Measurements from ENCODE around the gene PPIF. TPM values are rescaled to one million over a fixed set of nuclear protein-coding genes. Genes with fewer than 3 reads are reported as not detected.
"Not testable (repeated sequence)": the region's sequence is repeated elsewhere in the genome, so short reads cannot be mapped to it uniquely, and the experiment has no call there.

The PPIF gene
- total RNA-seq, 2 experiments from 2014 or later = 55.7 to 121 TPM

GRCh38 chr10:79335470-79336235 is 11.6 kb upstream of the PPIF start:
- Histone ChIP-seq H4K20me1 (ENCODE audit: insufficient read depth, low read length) (no peaks in the 10 kb centered on the region), H3K4me2 (ENCODE audit: low read length) (no peak overlapping the region), H3K9me3 (ENCODE audit: low read length) (no peaks in the 10 kb centered on the region), H2AFZ (ENCODE audit: low read length) (no peak overlapping the region), H3K79me2 (ENCODE audit: insufficient read depth, low read depth, low read length) (no peaks in the 10 kb centered on the region), H3K27ac (ENCODE audit: low read depth, low read length, poor library complexity, severe bottlenecking) (no peak overlapping the region), H3K4me1 (ENCODE audit: insufficient read depth, low read length, poor library complexity, severe bottlenecking) (no peaks in the 10 kb centered on the region), H3K9me2 (ENCODE audit: insufficient read depth, low read length) (no peaks in the 10 kb centered on the region), H3K4me3 (ENCODE audit: low read depth, low read length, poor library complexity, severe bottlenecking) (no peak overlapping the region), H3K36me3 (ENCODE audit: insufficient read depth, low read length) (no peaks in the 10 kb centered on the region)
- TF ChIP-seq EZH2phosphoT487 (IDR thresholded peaks at IDR 0.05; ENCODE audit: borderline replicate concordance, low read depth, low read length) (no peak), CTCF (conservative IDR thresholded peaks at IDR 0.05; ENCODE audit: low read length) (no peak)
- intact Hi-C loops (cut with micrococcal nuclease; ENCODE audit: unreplicated experiment) = no loop called here
- CTCF ChIA-PET (ENCODE audit: unreplicated experiment) = no interaction called here
- DNase-seq (ENCODE audit: low spot score) = no peak
- POLR2A ChIA-PET = interaction anchor here (0.7 to 1.7 kb wide), 2 partner anchors 10 to 261 kb away, joined by 4 to 5 read pairs; no protein-coding TSS in a partner anchor
- BruUV-seq (replicated peaks) = no TSS peak

GRCh38 chr10:79336276-79336675 is 11.0 kb upstream of the PPIF start:
- Histone ChIP-seq H3K4me3 (ENCODE audit: low read depth, low read length, poor library complexity, severe bottlenecking) (no peak overlapping the region), H3K36me3 (ENCODE audit: insufficient read depth, low read length) (no peaks in the 10 kb centered on the region), H2AFZ (ENCODE audit: low read length) (no peak overlapping the region), H3K27ac (ENCODE audit: low read depth, low read length, poor library complexity, severe bottlenecking) (no peak overlapping the region), H3K9me2 (ENCODE audit: insufficient read depth, low read length) (no peaks in the 10 kb centered on the region), H3K4me1 (ENCODE audit: insufficient read depth, low read length, poor library complexity, severe bottlenecking) (no peaks in the 10 kb centered on the region), H3K79me2 (ENCODE audit: insufficient read depth, low read depth, low read length) (no peaks in the 10 kb centered on the region), H3K4me2 (ENCODE audit: low read length) (no peak overlapping the region), H3K9me3 (ENCODE audit: low read length) (no peaks in the 10 kb centered on the region), H4K20me1 (ENCODE audit: insufficient read depth, low read length) (no peaks in the 10 kb centered on the region)
- TF ChIP-seq CTCF (conservative IDR thresholded peaks at IDR 0.05; ENCODE audit: low read length) = no peak
- no peak for TF ChIP-seq EZH2phosphoT487 (IDR thresholded peaks at IDR 0.05; ENCODE audit: borderline replicate concordance, low read depth, low read length)
- DNase-seq (ENCODE audit: low spot score) = no peak
- intact Hi-C loops (cut with micrococcal nuclease; ENCODE audit: unreplicated experiment) = no loop called here
- ChIA-PET POLR2A (interaction anchor here (1.7 kb wide), 1 partner anchor 10 kb away, joined by 5 read pairs; no protein-coding TSS in a partner anchor), CTCF (ENCODE audit: unreplicated experiment) (no interaction called here)
- no TSS peak for BruUV-seq (replicated peaks)

GRCh38 chr10:79336739-79337138 is 10.5 kb upstream of the PPIF start:
- Histone ChIP-seq H3K4me2 (ENCODE audit: low read length) (no peak overlapping the region), H3K9me3 (ENCODE audit: low read length) (no peaks in the 10 kb centered on the region), H3K79me2 (ENCODE audit: insufficient read depth, low read depth, low read length) (no peaks in the 10 kb centered on the region), H3K9me2 (ENCODE audit: insufficient read depth, low read length) (no peaks in the 10 kb centered on the region), H3K4me1 (ENCODE audit: insufficient read depth, low read length, poor library complexity, severe bottlenecking) (no peaks in the 10 kb centered on the region), H3K36me3 (ENCODE audit: insufficient read depth, low read length) (no peaks in the 10 kb centered on the region), H3K27ac (ENCODE audit: low read depth, low read length, poor library complexity, severe bottlenecking) (no peak overlapping the region), H2AFZ (ENCODE audit: low read length) (no peak overlapping the region), H3K4me3 (ENCODE audit: low read depth, low read length, poor library complexity, severe bottlenecking) (no peak overlapping the region), H4K20me1 (ENCODE audit: insufficient read depth, low read length) (no peaks in the 10 kb centered on the region)
- no TSS peak for BruUV-seq (replicated peaks)
- POLR2A ChIA-PET = interaction anchor here (1.7 kb wide), 1 partner anchor 9 kb away, joined by 5 read pairs; no protein-coding TSS in a partner anchor
- CTCF ChIA-PET (ENCODE audit: unreplicated experiment) = no interaction called here
- intact Hi-C loops (cut with micrococcal nuclease; ENCODE audit: unreplicated experiment) = no loop called here
- no peak for DNase-seq (ENCODE audit: low spot score)
- no peak for TF ChIP-seq CTCF (conservative IDR thresholded peaks at IDR 0.05; ENCODE audit: low read length)
- TF ChIP-seq EZH2phosphoT487 (IDR thresholded peaks at IDR 0.05; ENCODE audit: borderline replicate concordance, low read depth, low read length) = no peak

- H2AFZ ChIP-seq (ENCODE audit: low read length); H3K9me3 ChIP-seq (ENCODE audit: low read length); H3K9me2 ChIP-seq (ENCODE audit: insufficient read depth, low read length); H3K4me3 ChIP-seq (ENCODE audit: low read depth, low read length, poor library complexity, severe bottlenecking); CTCF ChIA-PET (ENCODE audit: unreplicated experiment); BruUV-seq (replicated peaks); DNase-seq (ENCODE audit: low spot score); H4K20me1 ChIP-seq (ENCODE audit: insufficient read depth, low read length); H3K27ac ChIP-seq (ENCODE audit: low read depth, low read length, poor library complexity, severe bottlenecking); H3K4me2 ChIP-seq (ENCODE audit: low read length); intact Hi-C loops (cut with micrococcal nuclease; ENCODE audit: unreplicated experiment); H3K79me2 ChIP-seq (ENCODE audit: insufficient read depth, low read depth, low read length); H3K4me1 ChIP-seq (ENCODE audit: insufficient read depth, low read length, poor library complexity, severe bottlenecking); H3K36me3 ChIP-seq (ENCODE audit: insufficient read depth, low read length): not testable (repeated sequence)
- POLR2A ChIA-PET = interaction anchor here (0.5 kb wide), 1 partner anchor 272 kb away, joined by 4 read pairs; no protein-coding TSS in a partner anchor
Observed at GRCh38 chr10:79337783-79338469, 9.3 kb upstream of the PPIF start.
